Neural cell (in vitro differentiated cells): ENCODE data around the gene ANTXR1. TPM values are rescaled to one million over a fixed set of nuclear protein-coding genes. Genes with fewer than 3 reads are reported as not detected.

ENCODE experiments used
- H2AFZ ChIP-seq: fragments of 200-600, 300-800 bp; sonication (generic), shearing (Covaris generic); 2 replicates; pipeline ENCODE4 v1.6.0; 2014; ENCODE audit warnings: low read depth, mild to moderate bottlenecking, antibody characterized with exemption, low read length, moderate library complexity
- H3F3A ChIP-seq: fragments of 200-600 bp; shearing (Covaris generic); 2 replicates; pipeline ENCODE4 v1.6.1; 2016; ENCODE audit warnings: mild to moderate bottlenecking, moderate library complexity, mixed read lengths, antibody characterized with exemption, low read length; ENCODE audit not compliant: insufficient read depth, poor library complexity, severe bottlenecking
- H3K27ac ChIP-seq: fragments of 200-600, 300-800 bp; sonication (generic), shearing (Covaris generic); 2 replicates; pipeline ENCODE4 v1.5.1; 2014; ENCODE audit warnings: mild to moderate bottlenecking, low read length, moderate library complexity
- H3K27me3 ChIP-seq: fragments of 300-800, 200-600 bp; sonication (generic), shearing (Covaris generic); 2 replicates; pipeline ENCODE4 v1.6.0; 2014; ENCODE audit warnings: mild to moderate bottlenecking, low read depth, low read length, moderate library complexity; ENCODE audit not compliant: insufficient read depth
- H3K36me3 ChIP-seq: fragments of 300-800, 200-600 bp; sonication (generic), shearing (Covaris generic); 2 replicates; pipeline ENCODE4 v1.5.1; 2014; ENCODE audit warnings: mild to moderate bottlenecking, antibody characterized with exemption, low read length, moderate library complexity; ENCODE audit not compliant: insufficient read depth
- H3K4me2 ChIP-seq: fragments of 300-800, 200-600 bp; sonication (generic), shearing (Covaris generic); 2 replicates; pipeline ENCODE4 v1.6.0; 2014; ENCODE audit warnings: mild to moderate bottlenecking, low read length
- H3K4me3 ChIP-seq: fragments of 300-800, 200-600 bp; sonication (generic), shearing (Covaris generic); 2 replicates; pipeline ENCODE4 v1.5.1; 2014; ENCODE audit warnings: mild to moderate bottlenecking, low read length, moderate library complexity
- H3K79me2 ChIP-seq: fragments of 200-600 bp; shearing (Covaris generic); replicated peaks from 2 replicates; pipeline ENCODE4 v1.6.0; 2014; ENCODE audit warnings: mild to moderate bottlenecking, low read length, moderate library complexity; ENCODE audit not compliant: insufficient read depth
- H3K9ac ChIP-seq: fragments of 300-800, 200-600 bp; sonication (generic), shearing (Covaris generic); 2 replicates; pipeline ENCODE4 v1.6.1; 2016; ENCODE audit warnings: mild to moderate bottlenecking, low read length, mixed read lengths
- H3K9me2 ChIP-seq: fragments of 200-600 bp; shearing (Covaris generic); 2 replicates; pipeline ENCODE4 v1.6.1; 2016; ENCODE audit warnings: mild to moderate bottlenecking, low read length, mixed read lengths; ENCODE audit not compliant: insufficient read depth
- H3K9me3 ChIP-seq: fragments of 200-600, 300-800 bp; sonication (generic), shearing (Covaris generic); 2 replicates; pipeline ENCODE4 v1.6.1; 2016; ENCODE audit warnings: mild to moderate bottlenecking, mixed run types, low read length, moderate library complexity, mixed read lengths
- H4K20me1 ChIP-seq: fragments of 200-600 bp; shearing (Covaris generic); 2 replicates; pipeline ENCODE4 v1.6.1; 2016; ENCODE audit warnings: mild to moderate bottlenecking, mixed run types; ENCODE audit not compliant: insufficient read depth
- CTCF ChIP-seq: fragments of 450-650 bp; IDR thresholded peaks from 2 replicates; pipeline ENCODE4 v1.5.1; 2014; ENCODE audit warnings: antibody characterized with exemption, mild to moderate bottlenecking, moderate library complexity; ENCODE audit not compliant: poor library complexity, severe bottlenecking
- EP300 ChIP-seq: fragments of 450-650 bp; conservative IDR thresholded peaks from 2 replicates; pipeline ENCODE4 v1.6.1; 2014; ENCODE audit warnings: antibody characterized with exemption, mild to moderate bottlenecking, moderate library complexity; ENCODE audit not compliant: poor library complexity, severe bottlenecking
- EZH2 ChIP-seq: fragments of 200-600, 300-800 bp; shearing (Covaris generic), sonication (generic); IDR thresholded peaks from 2 replicates; pipeline ENCODE4 v1.6.1; 2014; ENCODE audit warnings: antibody characterized with exemption, low read length, borderline replicate concordance, mild to moderate bottlenecking; ENCODE audit not compliant: insufficient read depth, poor library complexity, severe bottlenecking
- MXI1 ChIP-seq: fragments of 450-650 bp; conservative IDR thresholded peaks from 2 replicates; pipeline ENCODE4 v1.6.1; 2014; ENCODE audit warnings: antibody characterized with exemption, mild to moderate bottlenecking; ENCODE audit not compliant: poor library complexity, severe bottlenecking
- POLR2AphosphoS5 ChIP-seq: IDR thresholded peaks from 2 replicates; pipeline ENCODE4 v1.6.1; 2012
- RAD21 ChIP-seq: fragments of 450-650 bp; conservative IDR thresholded peaks from 2 replicates; pipeline ENCODE4 v1.6.1; 2014; ENCODE audit warnings: antibody characterized with exemption, mild to moderate bottlenecking, moderate library complexity
- REST ChIP-seq: IDR thresholded peaks from 2 replicates; pipeline ENCODE4 v1.6.1; 2012; ENCODE audit warnings: borderline replicate concordance
- SMC3 ChIP-seq: fragments of 450-650 bp; conservative IDR thresholded peaks from 2 replicates; pipeline ENCODE4 v1.6.1; 2014; ENCODE audit warnings: antibody characterized with exemption, mild to moderate bottlenecking, moderate library complexity; ENCODE audit not compliant: poor library complexity
- TAF1 ChIP-seq: IDR thresholded peaks from 2 replicates; pipeline ENCODE4 v1.6.1; 2012; ENCODE audit warnings: low read depth
- polyA plus RNA-seq: library from polyadenylated mRNA; depleted of rRNA; stranded (reverse); fragments of >200 nt; gene quantifications from 2 replicates; pipeline ENCODE4 v1.2.3, GENCODE V29; 2014

ANTXR1 gene
- polyA plus RNA-seq, 1 donor from 2014 or later = 4.9 TPM

GRCh38 chr2:69074918-69075317 is 61.9 kb downstream of the ANTXR1 start:
- Histone ChIP-seq H3K4me2 (no peak overlapping the region), H2AFZ (no peak overlapping the region), H3K27ac (no peak overlapping the region), H3K27me3 (no peaks in the 10 kb centered on the region), H3K36me3 (peaks cover 10% of the 10 kb centered on the region), H3K9ac (no peak overlapping the region), H3F3A (no peaks in the 10 kb centered on the region), H3K9me2 (no peaks in the 10 kb centered on the region), H3K9me3 (no peaks in the 10 kb centered on the region), H4K20me1 (no peaks in the 10 kb centered on the region), H3K4me3 (no peak overlapping the region), H3K79me2 (no peaks in the 10 kb centered on the region)
- no peak for TF ChIP-seq SMC3
- no peak for TF ChIP-seq RAD21
- TF ChIP-seq POLR2AphosphoS5 = no peak
- no peak for TF ChIP-seq EP300
- TF ChIP-seq REST = no peak
- TF ChIP-seq TAF1 = no peak
- TF ChIP-seq MXI1 = no peak
- TF ChIP-seq CTCF = no peak
- no peak for TF ChIP-seq EZH2

- Histone ChIP-seq H3K27ac (no peak overlapping the region), H3F3A (no peaks in the 10 kb centered on the region), H4K20me1 (no peaks in the 10 kb centered on the region), H3K9ac (no peak overlapping the region), H3K27me3 (no peaks in the 10 kb centered on the region), H3K4me2 (no peak overlapping the region), H3K36me3 (peaks cover 10% of the 10 kb centered on the region), H3K9me3 (no peaks in the 10 kb centered on the region), H3K9me2 (no peaks in the 10 kb centered on the region), H2AFZ (no peak overlapping the region), H3K79me2 (no peaks in the 10 kb centered on the region), H3K4me3 (no peak overlapping the region)
- no peak for TF ChIP-seq EP300
- no peak for TF ChIP-seq SMC3
- no peak for TF ChIP-seq TAF1
- no peak for TF ChIP-seq REST
These were observed 62.5 kb downstream of the ANTXR1 start for GRCh38 chr2:69075486-69075885.
